Left cardiac atrium (tissue), 4 donors: ENCODE data around the gene DIRAS1. TPM values are rescaled to one million over a fixed set of nuclear protein-coding genes. Genes with fewer than 3 reads are reported as not detected.

Experiments used
- ATAC-seq, 2 donors: fragments of 200-7000 bp; cut with Tn5 transposase; one replicate each; pipeline ENCODE4 v1.9.1; 2020; ENCODE audit warnings: mild to moderate bottlenecking in 2 of 2, moderate library complexity in 2 of 2
- DNase-seq: peaks from one replicate; pipeline ENCODE4 v3.0.0-alpha.2; 2020
- intact Hi-C, 2 donors: fragments of 100-400 bp; cut with DNase I; formaldehyde crosslinking; loops; one replicate each; pipeline versions ENCODE4 v1.14.1 to v1.15.1; 2022 to 2023
- total RNA-seq, 2 donors: library from RNA; stranded (reverse); fragmentation: NEBNext Ultra II Directional; extraction: Animal tissue kit (Norgen Biotek cat#: 25700); gene quantifications; one replicate each; pipeline ENCODE4 v1.2.1, GENCODE V29; 2021
- donor health status: DM: no; HTN: yes; CAD: no.
- donor health status: DM: no; HTN: yes; CAD: no; lungs with severe emphysema.
- donor health status: DM: yes; HTN: yes; CAD: no.
- donor health status: Dilated cardiomyopathy.

Gene DIRAS1
- total RNA-seq, 2 donors from 2014 or later, result 108 to 211 TPM

DNA sequence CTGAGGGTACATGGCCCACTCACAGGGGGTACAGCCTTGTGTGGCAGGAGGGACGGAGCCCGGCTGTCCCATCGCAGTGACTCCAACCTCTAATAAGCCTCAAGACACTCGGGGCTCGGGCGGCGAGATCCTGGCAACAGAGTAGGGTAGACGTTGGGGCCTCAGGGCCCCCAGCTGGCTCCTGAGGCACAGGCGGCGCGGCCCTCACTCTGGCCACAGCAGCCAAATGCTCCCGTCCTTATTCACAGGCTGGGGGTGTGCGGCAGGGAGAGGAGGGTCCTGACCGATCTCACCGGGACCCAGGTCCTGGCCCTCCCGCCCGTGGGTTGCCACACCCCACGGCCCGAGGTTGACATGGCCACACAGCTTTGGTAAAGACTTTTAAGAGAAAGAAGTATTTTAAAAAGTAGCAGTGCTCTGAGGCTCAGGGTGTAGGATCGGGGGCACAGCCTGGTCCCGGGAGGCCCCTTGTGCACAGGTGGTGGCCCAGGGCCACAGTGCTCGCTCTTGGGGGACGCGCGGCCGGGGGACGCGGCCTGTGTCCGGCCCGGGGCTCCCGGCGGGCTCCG, 11.1 kb upstream of the DIRAS1 start:
- intact Hi-C loops, result no loop called here
- ATAC-seq, result no peak
- DNase-seq, result no peak

DNA sequence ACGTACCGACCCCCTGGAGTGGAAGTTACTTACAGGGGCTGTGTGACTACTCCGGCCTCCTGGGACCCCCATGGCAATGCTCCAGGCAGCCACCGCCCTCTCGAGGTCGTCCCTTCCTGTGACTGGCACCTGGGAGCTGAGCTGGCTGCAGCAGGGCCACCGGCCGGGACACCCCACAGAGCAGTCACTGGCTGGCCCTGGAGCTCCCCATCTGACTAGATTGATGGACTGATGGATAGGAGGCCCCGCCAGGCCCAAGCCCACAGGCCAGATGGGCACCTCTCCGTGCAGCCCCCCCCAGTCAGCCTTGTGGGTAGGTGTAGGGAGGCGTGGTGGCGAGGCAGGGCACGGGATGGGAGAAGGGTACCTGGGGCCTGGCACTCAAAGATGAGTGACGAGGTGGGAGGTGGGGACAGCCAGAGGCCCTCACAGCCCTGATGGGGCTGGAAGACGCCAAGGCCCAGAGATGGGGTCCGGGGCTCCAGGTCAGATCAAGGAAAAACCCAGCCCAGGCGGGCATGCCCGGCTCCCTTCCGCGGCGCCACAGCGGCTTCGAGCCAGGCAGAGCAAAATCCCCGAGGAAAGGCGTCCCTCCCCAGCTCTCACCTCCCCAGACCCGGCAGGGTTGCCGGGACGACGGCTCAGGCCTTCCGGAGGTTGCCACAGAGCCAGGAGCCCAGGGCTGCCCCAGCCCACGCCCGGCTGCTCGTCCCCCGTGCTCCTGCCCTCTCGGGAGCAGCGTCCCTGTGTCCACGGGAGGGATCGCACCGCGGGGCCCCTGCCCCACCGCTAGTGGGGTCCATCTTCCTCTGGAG, 10.2 kb upstream of the DIRAS1 start:
- no peak for DNase-seq
- intact Hi-C loops, result no loop called here
- ATAC-seq, result no peak

DNA sequence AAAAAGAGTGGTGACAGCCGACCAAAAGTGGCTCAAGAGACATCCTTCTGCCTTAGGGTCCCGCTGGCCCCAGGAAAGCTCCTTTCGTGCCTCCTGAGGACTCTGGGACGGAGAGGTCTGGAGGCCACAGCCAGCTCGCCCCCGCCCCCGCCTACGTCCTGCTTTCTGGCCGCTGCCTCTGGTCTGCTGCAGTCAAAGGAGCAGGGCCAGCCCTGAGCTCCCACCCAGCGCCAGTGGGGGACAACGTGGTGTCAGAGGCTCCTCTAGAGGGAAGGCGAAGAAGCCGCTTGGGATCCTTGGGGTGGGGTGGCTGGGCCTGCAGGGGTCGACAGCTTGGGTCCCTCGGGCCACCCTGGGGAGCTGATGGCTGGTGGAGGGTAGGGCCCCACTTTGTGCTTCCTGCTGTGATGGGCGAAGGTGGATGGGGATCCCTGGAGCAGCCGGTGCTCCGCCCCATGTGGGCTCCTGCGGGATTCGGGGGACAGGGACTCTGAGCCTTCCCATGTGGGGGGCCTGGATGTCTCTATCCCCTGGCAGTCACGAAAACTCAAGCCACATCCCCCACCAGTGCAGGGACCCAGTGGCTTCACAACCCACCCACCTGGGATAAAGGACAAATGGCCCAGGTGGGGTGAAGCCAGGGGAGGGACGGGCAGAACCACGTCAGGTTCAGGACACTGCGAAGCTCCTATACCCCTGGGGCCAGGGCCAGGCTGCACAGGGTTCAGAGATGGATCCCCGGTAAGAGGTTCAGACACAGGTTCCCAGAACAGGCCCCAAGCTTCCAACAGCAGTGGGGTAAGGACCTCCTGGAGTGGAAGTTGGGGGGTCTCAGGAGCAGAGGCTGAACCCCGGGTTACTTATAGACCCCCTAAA, 9.0 kb upstream of the DIRAS1 start:
- no peak for ATAC-seq
- intact Hi-C loops, result no loop called here

GRCh38 chr19:2728783-2729387, 7.7 kb upstream of the DIRAS1 start:
- DNase-seq, result no peak
- no peak for ATAC-seq
- intact Hi-C loops, result no loop called here

More for the DNA sequence above, 9.0 kb upstream of the DIRAS1 start:
- no peak for DNase-seq

GRCh38 chr19:2727640-2727944, 6.4 kb upstream of the DIRAS1 start:
- intact Hi-C loops, result no loop called here
- no peak for DNase-seq
- no peak for ATAC-seq

DNA sequence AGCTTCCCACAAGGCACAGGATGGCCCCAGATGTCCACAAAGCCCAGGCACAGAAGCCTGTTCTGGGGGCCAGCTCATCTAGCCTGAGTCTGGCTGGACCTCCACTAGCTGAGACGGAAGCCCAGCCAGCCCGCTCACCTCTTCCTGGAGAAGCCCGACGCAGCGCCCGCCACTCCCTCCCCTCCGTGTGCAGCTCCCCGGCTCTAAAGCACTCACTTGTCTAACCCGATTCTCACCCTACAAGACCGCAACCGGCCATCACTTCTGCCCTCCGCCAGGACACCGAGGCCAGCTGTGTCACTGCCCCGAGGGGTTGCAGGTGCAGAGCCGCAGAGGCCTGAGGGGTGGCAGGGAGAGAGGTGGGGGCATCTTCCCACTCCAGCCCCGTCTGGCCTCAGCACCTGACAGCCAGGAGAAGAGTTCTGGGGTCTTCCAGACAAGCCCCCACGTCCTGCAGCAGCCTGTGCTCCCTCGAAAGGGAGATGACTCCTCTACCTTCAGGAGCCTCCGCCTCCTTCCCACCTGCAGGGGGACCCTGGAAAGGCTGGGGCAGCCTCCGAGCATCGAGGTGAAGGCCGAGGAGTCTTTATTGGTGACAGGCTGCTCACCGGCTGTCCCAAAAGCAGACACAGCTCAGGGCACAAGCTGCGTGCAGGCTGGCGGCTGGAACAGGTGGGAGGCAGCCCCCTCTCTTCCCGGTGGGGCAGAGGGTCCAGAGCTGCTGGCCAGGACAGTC, 5.9 kb upstream of the DIRAS1 start:
- DNase-seq, result no peak
- no peak for ATAC-seq
- intact Hi-C loops, result no loop called here

GRCh38 chr19:2726160-2726855, 5.1 kb upstream of the DIRAS1 start:
- no peak for DNase-seq
- intact Hi-C loops, result no loop called here
- no peak for ATAC-seq

GRCh38 chr19:2724148-2724557, 3.0 kb upstream of the DIRAS1 start:
- no peak for ATAC-seq
- intact Hi-C loops, result no loop called here
- DNase-seq, result no peak

DNA sequence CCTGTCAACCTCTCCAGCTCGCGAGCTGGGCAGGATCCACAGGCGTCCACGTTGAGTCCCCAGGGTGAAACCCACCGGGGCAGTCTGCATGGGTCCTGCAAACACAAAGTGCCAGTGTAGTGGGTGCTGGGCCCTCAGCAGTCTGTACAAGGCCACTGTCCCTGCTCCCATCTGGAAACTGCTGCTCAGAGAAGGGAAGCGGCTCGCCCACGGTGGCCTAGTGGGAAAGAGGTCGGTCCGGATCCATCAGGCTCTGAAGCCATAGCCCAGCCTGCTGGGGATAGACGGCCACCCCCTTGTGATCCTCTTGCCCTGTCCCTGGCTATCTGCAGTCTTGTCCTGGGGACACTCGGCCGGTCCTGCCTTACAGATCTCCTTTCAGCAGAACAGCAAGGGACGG, 2.6 kb upstream of the DIRAS1 start:
- intact Hi-C loops, result no loop called here
- no peak for ATAC-seq
- DNase-seq, result no peak

DNA sequence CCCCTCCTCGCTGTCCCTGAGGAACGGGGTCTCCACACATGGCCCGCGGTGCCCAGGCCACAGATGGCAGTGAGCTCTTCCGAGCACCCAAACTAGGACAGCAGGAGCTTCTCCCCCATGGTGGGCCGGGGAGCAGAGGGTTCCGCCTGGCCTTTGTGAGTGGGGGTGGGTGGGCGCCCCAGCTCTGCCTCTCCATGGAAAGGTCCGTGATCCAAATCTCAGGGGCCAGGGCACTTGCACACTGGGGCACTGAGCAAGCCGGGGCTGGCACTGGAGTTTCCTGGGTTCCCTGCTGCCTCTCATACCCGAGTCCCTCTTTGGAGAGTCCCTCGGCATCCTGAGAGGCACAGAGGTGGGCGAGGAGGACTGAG, 2.2 kb upstream of the DIRAS1 start:
- intact Hi-C loops, result no loop called here
- ATAC-seq (no peak), DNase-seq (no peak)

- DNase-seq (peak; percentile 85), ATAC-seq (peak; percentile 86 to 95)
- intact Hi-C loops, result no loop called here
Observed at GRCh38 chr19:2722541-2723344, 1.6 kb upstream of the DIRAS1 start.

- intact Hi-C loops, result loop anchor here in 1 of 2 donors (1.0 kb wide), 1 partner anchor 58 kb away; no protein-coding TSS in a partner anchor
- ATAC-seq (no peak), DNase-seq (no peak)
Observed at GRCh38 chr19:2721570-2722540, 683 bp upstream of the DIRAS1 start.

GRCh38 chr19:2719920-2720776, 1.0 kb downstream of the DIRAS1 start:
- ATAC-seq (peak; percentile 30 to 58), DNase-seq (peak; percentile 58)
- intact Hi-C loops, result no loop called here

- intact Hi-C loops, result no loop called here
- no peak for DNase-seq
- no peak for ATAC-seq
Observed at GRCh38 chr19:2719232-2719735, 1.9 kb downstream of the DIRAS1 start.
